T1000 (cell line): ENCODE measurements around the gene LAMA3.

ENCODE experiments used
- DNase-seq: peaks from one replicate; lab custom pipeline; 2025; ENCODE audit warnings: mixed read lengths; lab: John Stamatoyannopoulos, UW

LAMA3 gene

GRCh38 chr18:24000613-24001490 lies 311.6 kb downstream of the LAMA3 start:
- DNase-seq: no peak

GRCh38 chr18:24002479-24002878 lies 313.2 kb downstream of the LAMA3 start:
- DNase-seq: no peak

- DNase-seq: no peak
Measured at GRCh38 chr18:24003288-24003687, 314.0 kb downstream of the LAMA3 start.

- DNase-seq: no peak
Measured at GRCh38 chr18:24003903-24004640, 314.8 kb downstream of the LAMA3 start.
